Sigmoid colon (tissue), 7 donors: ENCODE data around the gene BLTP3A. TPM values are rescaled to one million over a fixed set of nuclear protein-coding genes. Genes with fewer than 3 reads are reported as not detected.

Experiments used
- DNase-seq: peaks from one replicate; pipeline ENCODE4 v3.0.0-alpha.2; 2019
- H3K27ac ChIP-seq, 4 donors: fragments of 200-600 bp; sonication (generic); one replicate each; pipeline ENCODE4 v1.5.1; 2016 to 2019; ENCODE audit warnings: mild to moderate bottlenecking in 1 of 4
- H3K27me3 ChIP-seq, 3 donors: fragments of 200-600 bp; sonication (generic); one replicate each; pipeline ENCODE4 v1.5.1; 2019; ENCODE audit warnings: mild to moderate bottlenecking in 1 of 3
- H3K36me3 ChIP-seq, 4 donors: fragments of 200-600 bp; sonication (generic); one replicate each; pipeline ENCODE4 v1.5.1; 2016 to 2019
- H3K4me1 ChIP-seq, 4 donors: fragments of 200-600 bp; sonication (generic); one replicate each; pipeline ENCODE4 v1.5.1; 2017 to 2019
- H3K4me3 ChIP-seq, 4 donors: fragments of 200-600 bp; sonication (generic); one replicate each; pipeline ENCODE4 v1.5.1; 2017 to 2019; ENCODE audit warnings: mild to moderate bottlenecking in 2 of 4, moderate library complexity in 1 of 4
- H3K9me3 ChIP-seq, 4 donors: fragments of 200-600 bp in 3 of 4; sonication (generic) in 3 of 4; one replicate each; pipeline versions ENCODE4 v1.5.1 to v1.6.1; 2013 to 2019
- EP300 ChIP-seq, 4 donors: sonication (generic); formaldehyde crosslinking; IDR thresholded peaks; one replicate each; pipeline ENCODE4 v1.6.1; 2017; ENCODE audit warnings: antibody characterized with exemption in 4 of 4
- POLR2A ChIP-seq, 2 donors: fragments of 450-650 bp; IDR thresholded peaks; one replicate each; pipeline ENCODE4 v1.6.1; 2016; ENCODE audit warnings: antibody characterized with exemption in 2 of 2, mild to moderate bottlenecking in 2 of 2, moderate library complexity in 2 of 2
- POLR2AphosphoS5 ChIP-seq, 4 donors: sonication (generic); formaldehyde crosslinking; IDR thresholded peaks; one replicate each; pipeline ENCODE4 v1.6.1; 2017; ENCODE audit warnings: antibody characterized with exemption in 4 of 4
- WGBS, 2 donors: extraction: QIAGEN DNeasy Blood & Tissue Kit; methylation state at CpG; one replicate each; pipeline ENCODE4 v1.1.7; 2013; 5-methylcytosine and 5-hydroxymethylcytosine counted together
- intact Hi-C: fragments of 100-400 bp; cut with DNase I; formaldehyde crosslinking; loops from one replicate; pipeline ENCODE4 v1.15.1; 2023
- polyA plus RNA-seq, 3 donors: library from polyadenylated mRNA; stranded (reverse); fragments of 200-250 nt; gene quantifications; one replicate each; pipeline ENCODE4 v1.2.3, GENCODE V29; 2013
- total RNA-seq, 4 donors: library from RNA; depleted of rRNA; stranded (reverse); fragments of >200 nt; gene quantifications; one replicate each; pipeline ENCODE4 v1.1.0, GENCODE V29; 2016
- TF ChIP-seq, protein P1 (sequence below), 4 experiments: fragments of 450-650 bp in 3 of 4; fragments of 200-600 bp in 1 of 4; IDR thresholded peaks; one replicate each; pipeline ENCODE4 v1.5.1; 2016 to 2019; ENCODE audit warnings: antibody characterized with exemption in 4 of 4, mild to moderate bottlenecking in 3 of 4, moderate library complexity in 2 of 4
- donor health status: healthy with polysubstance abuse.
- donor health status: Bipolar disorder and iron deficiency.
- donor health status: healthy.

Gene BLTP3A
- total and polyA plus RNA-seq, 7 donors = 0.60 to 11.6 (median 6.7) TPM

GRCh38 chr6:34788111-34788510 lies 3.8 kb upstream of the BLTP3A start:
- Histone ChIP-seq H3K36me3 (no peaks in the 10 kb centered on the region), H3K9me3 (no peaks in the 10 kb centered on the region), H3K27ac (no peak overlapping the region), H3K4me3 (no peak overlapping the region), H3K4me1 (peaks cover 0 to 10% (median 8%) of the 10 kb centered on the region in 4 donors), H3K27me3 (no peaks in the 10 kb centered on the region)
- no peak for TF ChIP-seq POLR2AphosphoS5 (IDR thresholded peaks at IDR 0.05)
- no peak for TF ChIP-seq POLR2A (IDR thresholded peaks at IDR 0.05)
- TF ChIP-seq, protein P1, sequence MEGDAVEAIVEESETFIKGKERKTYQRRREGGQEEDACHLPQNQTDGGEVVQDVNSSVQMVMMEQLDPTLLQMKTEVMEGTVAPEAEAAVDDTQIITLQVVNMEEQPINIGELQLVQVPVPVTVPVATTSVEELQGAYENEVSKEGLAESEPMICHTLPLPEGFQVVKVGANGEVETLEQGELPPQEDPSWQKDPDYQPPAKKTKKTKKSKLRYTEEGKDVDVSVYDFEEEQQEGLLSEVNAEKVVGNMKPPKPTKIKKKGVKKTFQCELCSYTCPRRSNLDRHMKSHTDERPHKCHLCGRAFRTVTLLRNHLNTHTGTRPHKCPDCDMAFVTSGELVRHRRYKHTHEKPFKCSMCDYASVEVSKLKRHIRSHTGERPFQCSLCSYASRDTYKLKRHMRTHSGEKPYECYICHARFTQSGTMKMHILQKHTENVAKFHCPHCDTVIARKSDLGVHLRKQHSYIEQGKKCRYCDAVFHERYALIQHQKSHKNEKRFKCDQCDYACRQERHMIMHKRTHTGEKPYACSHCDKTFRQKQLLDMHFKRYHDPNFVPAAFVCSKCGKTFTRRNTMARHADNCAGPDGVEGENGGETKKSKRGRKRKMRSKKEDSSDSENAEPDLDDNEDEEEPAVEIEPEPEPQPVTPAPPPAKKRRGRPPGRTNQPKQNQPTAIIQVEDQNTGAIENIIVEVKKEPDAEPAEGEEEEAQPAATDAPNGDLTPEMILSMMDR (IDR thresholded peaks at IDR 0.05) = no peak
- no peak for TF ChIP-seq EP300 (IDR thresholded peaks at IDR 0.05)
- DNase-seq = peak; percentile 18
- intact Hi-C loops = no loop called here
- WGBS, 2 donors = 94 to 97% methylated on average over 5 of the region's 5 CpGs

GRCh38 chr6:34791164-34791700 lies 651 bp upstream of the BLTP3A start:
- H3K27ac ChIP-seq = peak overlapping the region; percentile 91 to 95 (median 92)
- intact Hi-C loops = loop anchor here (10.0 kb wide), 1 partner anchor 354 kb away; the partner anchor contains the start of gene TCP11
- H3K4me3 ChIP-seq = peak overlapping the region; percentile 68 to 98 (median 79)
- TF ChIP-seq, protein P1 (IDR thresholded peaks at IDR 0.05) = no peak
- TF ChIP-seq POLR2A (IDR thresholded peaks at IDR 0.05) (no peak), EP300 (IDR thresholded peaks at IDR 0.05) (no peak), POLR2AphosphoS5 (IDR thresholded peaks at IDR 0.05) (no peak)
- WGBS, 2 donors = 5 to 6% methylated on average over 19 of the region's 19 CpGs
- H3K36me3 ChIP-seq = no peaks in the 10 kb centered on the region
- no peaks in the 10 kb centered on the region for H3K27me3 ChIP-seq
- peak; percentile 71 for DNase-seq
- peaks cover 0 to 20% (median 13%) of the 10 kb centered on the region in 4 donors for H3K4me1 ChIP-seq
- H3K9me3 ChIP-seq = no peaks in the 10 kb centered on the region

DNA sequence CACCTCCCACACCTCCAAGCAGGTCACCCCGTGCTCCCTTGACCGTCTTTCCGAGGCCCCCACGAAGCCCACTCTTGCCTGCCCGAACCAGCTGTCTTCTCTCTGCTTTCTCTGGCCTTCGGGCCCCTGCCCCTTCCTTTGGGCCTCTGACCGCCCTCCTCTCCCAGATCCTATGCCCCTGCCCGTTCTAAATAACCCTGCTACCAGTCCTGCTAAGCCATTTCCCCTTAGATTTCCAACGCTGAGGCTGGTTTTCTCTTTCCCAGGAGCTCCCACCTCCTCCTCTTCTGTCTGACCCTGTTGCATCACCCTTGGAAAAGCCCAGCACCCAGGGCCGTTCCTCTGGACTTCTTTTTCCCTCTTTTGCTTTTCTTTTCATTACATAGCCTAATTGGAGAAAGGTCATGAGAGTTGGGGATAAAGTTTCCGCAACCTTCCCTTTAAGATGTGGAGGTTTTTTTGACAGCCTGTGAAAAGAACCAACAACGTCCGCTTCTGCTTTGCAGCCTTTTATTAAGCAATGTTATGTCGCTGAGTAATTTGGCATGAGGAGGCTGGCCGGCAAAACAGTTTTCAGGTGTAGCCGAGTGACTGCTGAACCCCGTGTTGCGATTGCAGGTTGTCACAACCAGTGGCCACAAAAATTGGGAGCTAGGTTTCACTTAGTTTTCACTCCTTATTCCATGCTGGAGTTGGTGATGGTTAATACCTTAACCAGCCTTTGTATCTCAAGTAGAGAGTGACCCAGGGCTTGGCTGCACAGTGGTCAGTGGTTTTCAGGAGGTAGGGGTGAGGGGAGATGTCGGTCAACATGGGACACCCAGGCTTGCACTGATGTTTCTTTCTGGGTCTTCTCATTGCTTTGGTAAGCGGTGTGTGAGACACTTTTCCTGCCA lies 970 bp downstream of the BLTP3A start:
- intact Hi-C loops = loop anchor here (2.0 to 10.0 kb wide), 4 partner anchors 36 to 352 kb away; partner anchors contain the start of genes SNRPC and TCP11
- H3K9me3 ChIP-seq = no peaks in the 10 kb centered on the region
- peak; percentile 67 for DNase-seq
- peak overlapping the region; percentile 91 to 95 (median 92) for H3K27ac ChIP-seq
- H3K4me1 ChIP-seq = peaks cover 0 to 20% (median 13%) of the 10 kb centered on the region in 4 donors
- 9 to 10% methylated on average over 20 of the region's 20 CpGs for WGBS, 2 donors
- peak in 2 of 4 donors; percentile 16 to 39 for TF ChIP-seq POLR2AphosphoS5 (IDR thresholded peaks at IDR 0.05)
- no peak for TF ChIP-seq EP300 (IDR thresholded peaks at IDR 0.05)
- peak overlapping the region; percentile 68 to 98 (median 79) for H3K4me3 ChIP-seq
- H3K27me3 ChIP-seq = no peaks in the 10 kb centered on the region
- no peaks in the 10 kb centered on the region for H3K36me3 ChIP-seq

DNA sequence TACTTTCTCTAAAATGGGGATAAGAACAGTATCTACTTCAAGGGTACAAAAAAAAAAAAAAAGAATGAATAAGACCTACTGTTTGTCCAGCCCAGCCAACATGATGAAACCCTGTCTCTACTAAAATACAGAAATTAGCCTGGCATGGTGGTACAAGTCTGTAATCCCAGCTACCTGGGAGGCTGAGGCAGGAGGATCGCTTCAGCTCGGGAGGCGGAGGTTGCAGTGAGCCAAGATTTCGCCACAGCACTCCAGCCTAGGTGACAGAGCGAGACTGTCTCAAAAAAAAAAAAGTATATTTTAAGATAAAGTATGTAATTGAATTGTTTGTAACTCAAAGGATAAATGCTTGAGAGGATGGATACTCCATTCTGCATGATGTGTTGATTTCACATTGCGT lies 2.0 kb downstream of the BLTP3A start:
- Histone ChIP-seq H3K4me3 (no peak overlapping the region), H3K36me3 (no peaks in the 10 kb centered on the region), H3K27ac (no peak overlapping the region), H3K9me3 (no peaks in the 10 kb centered on the region), H3K4me1 (peaks cover 0 to 20% (median 13%) of the 10 kb centered on the region in 4 donors), H3K27me3 (no peaks in the 10 kb centered on the region)
- no peak for DNase-seq
- intact Hi-C loops = loop anchor here (2.0 to 10.0 kb wide), 4 partner anchors 37 to 351 kb away; partner anchors contain the start of genes SNRPC and TCP11
- TF ChIP-seq POLR2AphosphoS5 (IDR thresholded peaks at IDR 0.05) = no peak
- TF ChIP-seq, protein P1 (IDR thresholded peaks at IDR 0.05) = no peak
- TF ChIP-seq POLR2A (IDR thresholded peaks at IDR 0.05) = no peak
- no peak for TF ChIP-seq EP300 (IDR thresholded peaks at IDR 0.05)
- 97% methylated on average over 6 of the region's 6 CpGs for WGBS, 2 donors
